GM12864 (cell line): ENCODE results near the gene GAPDHS.
A peak's percentile ranks its signal among the peaks of the same experiment; 100 is the strongest.

Experiments
- DNase-seq: peaks from one replicate; pipeline ENCODE4 v3.0.0-alpha.2; 2011; ENCODE audit warnings: low read depth
- H3K4me3 ChIP-seq: 2 replicates; pipeline ENCODE4 v1.5.1; 2011; ENCODE audit warnings: mild to moderate bottlenecking, low read depth, low read length, control low read depth
- CTCF ChIP-seq: IDR thresholded peaks from 2 replicates; pipeline ENCODE4 v1.5.1; 2011; ENCODE audit warnings: low read depth, mild to moderate bottlenecking, moderate library complexity, low read length, control low read depth, inconsistent platforms; ENCODE audit errors: missing control alignments

Gene GAPDHS

DNA sequence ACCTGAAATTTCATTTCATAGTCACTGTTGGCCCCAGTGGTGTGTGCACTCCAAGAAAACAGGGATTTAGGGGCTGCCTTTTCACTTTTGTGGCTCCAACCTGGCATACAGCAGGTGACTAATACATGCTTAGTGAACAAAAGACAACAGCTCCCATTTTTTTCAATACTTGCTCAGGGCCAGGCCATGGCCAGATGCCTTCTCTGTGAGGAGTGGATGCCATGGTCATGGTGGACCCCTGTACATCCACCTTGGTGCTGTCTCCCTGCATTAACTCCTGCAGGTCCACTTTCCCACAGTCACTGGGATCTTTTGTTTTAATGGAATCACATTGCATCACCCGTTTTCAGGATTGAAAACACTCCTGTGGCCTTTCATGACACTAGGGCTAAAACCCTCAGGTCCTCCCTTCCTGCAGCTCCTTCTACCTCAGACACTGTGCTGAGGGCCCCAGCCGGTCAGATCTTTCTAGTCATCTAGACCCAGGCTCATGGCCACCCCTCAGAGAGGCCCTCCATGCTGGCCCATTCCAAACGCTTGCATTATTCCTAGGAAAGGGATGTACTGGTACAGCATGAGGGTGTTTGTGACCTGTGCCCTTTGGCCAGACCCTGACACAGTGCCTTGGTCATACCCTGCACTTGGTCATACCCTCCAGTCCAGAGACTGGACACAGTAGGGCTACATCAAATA, 11.0 kb downstream of the GAPDHS start:
- peak overlapping the region; percentile 80 for H3K4me3 ChIP-seq
- TF ChIP-seq CTCF: no peak
- no peak for DNase-seq

GRCh38 chr19:35545001-35545854, 12.0 kb downstream of the GAPDHS start, which contains the start of gene TMEM147:
TMEM147 (plus strand) TSS chr19:35545626; CDS start chr19:35545740, 114 bp downstream.
- no peak for TF ChIP-seq CTCF
- peak; percentile 53 for DNase-seq
- H3K4me3 ChIP-seq: peak within 1 kb of the TSS; percentile 80

DNA sequence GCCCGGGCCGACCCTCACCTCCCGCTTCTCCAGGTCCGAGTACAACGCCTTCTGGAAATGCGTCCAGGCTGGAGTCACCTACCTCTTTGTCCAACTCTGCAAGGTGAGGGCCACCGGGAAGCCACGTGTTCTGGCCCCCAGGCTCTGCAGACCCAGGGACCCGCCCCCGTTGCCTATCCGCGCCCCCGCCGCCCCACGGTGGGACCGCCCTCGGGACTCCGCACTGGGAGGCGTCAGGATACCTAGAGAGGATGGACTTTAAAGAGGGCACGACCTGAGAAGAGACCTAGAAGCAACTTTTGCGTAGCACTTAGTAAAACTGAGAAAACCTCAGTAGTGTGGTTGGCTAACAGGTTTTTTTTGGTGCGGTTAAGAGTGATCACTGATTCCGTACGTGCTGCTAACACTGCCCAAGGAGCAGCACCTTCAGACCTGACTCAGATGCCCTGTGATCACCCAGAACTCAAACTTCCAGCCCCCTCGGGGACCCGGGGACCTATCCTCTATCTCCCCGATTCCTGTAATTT, 12.7 kb downstream of the GAPDHS start:
- TF ChIP-seq CTCF: no peak
- DNase-seq: peak; percentile 68
- H3K4me3 ChIP-seq: peak overlapping the region; percentile 80

DNA sequence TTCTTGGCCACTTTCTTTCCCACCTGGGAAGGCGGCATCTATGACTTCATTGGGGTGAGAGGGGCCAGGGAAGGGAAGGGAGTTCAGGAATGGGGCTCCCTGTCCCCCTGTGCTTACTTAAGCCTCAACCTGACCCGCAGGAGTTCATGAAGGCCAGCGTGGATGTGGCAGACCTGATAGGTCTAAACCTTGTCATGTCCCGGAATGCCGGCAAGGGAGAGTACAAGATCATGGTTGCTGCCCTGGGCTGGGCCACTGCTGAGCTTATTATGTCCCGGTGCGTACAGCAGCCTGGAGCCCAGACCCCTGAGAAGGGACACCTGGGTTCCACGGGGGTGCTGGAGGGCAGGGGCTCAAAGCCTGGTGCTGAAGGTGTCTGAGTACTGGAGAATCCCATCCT, 13.3 kb downstream of the GAPDHS start:
- peak overlapping the region; percentile 80 for H3K4me3 ChIP-seq
- TF ChIP-seq CTCF: no peak
- DNase-seq: no peak

DNA sequence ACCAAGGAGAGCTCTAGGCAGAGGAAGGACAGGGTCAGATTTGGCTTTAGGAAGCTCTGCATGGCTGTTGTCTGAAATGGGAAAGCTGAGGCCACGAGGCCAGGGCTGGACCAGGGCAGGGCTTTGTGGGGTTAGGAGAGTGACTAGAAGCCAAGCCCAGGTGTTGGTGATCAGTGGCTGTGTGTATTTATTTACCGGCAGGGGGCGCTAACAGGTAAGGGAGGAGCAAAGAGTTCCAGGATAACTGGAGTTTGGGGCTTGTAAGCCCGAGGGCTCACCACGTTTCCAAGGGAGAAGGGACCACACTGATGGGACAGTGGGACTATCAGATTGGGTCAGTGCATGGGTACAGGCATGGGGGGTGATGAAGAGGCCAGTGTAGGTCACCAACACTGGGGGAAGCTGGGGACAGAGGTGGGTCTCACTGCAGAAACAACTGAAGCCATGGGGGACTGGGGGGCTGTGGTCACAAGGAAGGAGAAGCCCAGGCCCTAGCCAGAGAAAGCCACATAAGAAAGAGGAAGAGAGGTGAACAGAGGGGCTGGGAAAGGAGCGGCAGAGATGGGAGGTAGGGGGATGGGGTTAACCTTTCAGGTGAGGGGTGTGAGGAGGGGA, 16.0 kb downstream of the GAPDHS start:
- no peak for DNase-seq
- TF ChIP-seq CTCF: peak; percentile 78
- no peak overlapping the region for H3K4me3 ChIP-seq

GRCh38 chr19:35549879-35550523, 16.7 kb downstream of the GAPDHS start:
- no peak for DNase-seq
- H3K4me3 ChIP-seq: no peak overlapping the region
- TF ChIP-seq CTCF: no peak
